ENCODE measurements around the gene KDM5A. TPM values are rescaled to one million over a fixed set of nuclear protein-coding genes. Genes with fewer than 3 reads are reported as not detected.

The KDM5A gene
- total RNA-seq, 2 donors from 2014 or later, result 52.8 to 57.7 TPM

DNA sequence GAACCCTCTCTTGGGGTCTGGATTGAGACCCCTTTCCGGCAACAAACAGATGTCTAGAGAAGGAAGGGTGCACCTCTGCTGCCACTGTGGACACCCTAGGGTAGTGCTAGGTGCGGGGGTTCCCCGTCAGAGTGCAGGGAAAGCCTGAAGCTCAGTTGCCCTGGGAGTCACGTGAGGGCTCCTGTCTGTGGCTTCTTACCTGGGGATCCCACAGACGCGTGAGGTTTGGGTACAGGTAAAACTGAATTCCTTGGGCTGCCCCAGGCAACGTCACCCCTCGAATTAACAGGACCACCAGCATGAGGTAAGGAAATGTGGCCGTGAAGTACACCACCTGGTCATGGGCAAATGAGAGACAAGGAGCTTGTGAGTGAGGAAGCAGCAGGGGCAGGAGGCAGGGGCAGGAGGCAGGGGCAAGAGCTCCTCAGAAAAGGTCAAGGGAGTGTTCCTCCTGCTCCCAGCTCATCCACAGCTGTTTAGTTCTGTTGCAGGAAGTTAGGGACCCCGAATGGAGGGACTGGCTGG, 154.2 kb downstream of the KDM5A start:
- no peak overlapping the region for H3K27ac ChIP-seq
- H3K36me3 ChIP-seq, result no peaks in the 10 kb centered on the region
- TF ChIP-seq, protein P1, sequence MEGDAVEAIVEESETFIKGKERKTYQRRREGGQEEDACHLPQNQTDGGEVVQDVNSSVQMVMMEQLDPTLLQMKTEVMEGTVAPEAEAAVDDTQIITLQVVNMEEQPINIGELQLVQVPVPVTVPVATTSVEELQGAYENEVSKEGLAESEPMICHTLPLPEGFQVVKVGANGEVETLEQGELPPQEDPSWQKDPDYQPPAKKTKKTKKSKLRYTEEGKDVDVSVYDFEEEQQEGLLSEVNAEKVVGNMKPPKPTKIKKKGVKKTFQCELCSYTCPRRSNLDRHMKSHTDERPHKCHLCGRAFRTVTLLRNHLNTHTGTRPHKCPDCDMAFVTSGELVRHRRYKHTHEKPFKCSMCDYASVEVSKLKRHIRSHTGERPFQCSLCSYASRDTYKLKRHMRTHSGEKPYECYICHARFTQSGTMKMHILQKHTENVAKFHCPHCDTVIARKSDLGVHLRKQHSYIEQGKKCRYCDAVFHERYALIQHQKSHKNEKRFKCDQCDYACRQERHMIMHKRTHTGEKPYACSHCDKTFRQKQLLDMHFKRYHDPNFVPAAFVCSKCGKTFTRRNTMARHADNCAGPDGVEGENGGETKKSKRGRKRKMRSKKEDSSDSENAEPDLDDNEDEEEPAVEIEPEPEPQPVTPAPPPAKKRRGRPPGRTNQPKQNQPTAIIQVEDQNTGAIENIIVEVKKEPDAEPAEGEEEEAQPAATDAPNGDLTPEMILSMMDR (IDR thresholded peaks at IDR 0.05), result no peak
- no peaks in the 10 kb centered on the region for H3K27me3 ChIP-seq (replicated peaks; ENCODE audit: insufficient read depth)
- peaks cover 7% of the 10 kb centered on the region for H3K9me3 ChIP-seq
- DNase-seq (ENCODE audit: low spot score) (no peak), ATAC-seq (ENCODE audit: insufficient number of reproducible peaks, low FRiP score, low read depth) (no peak)
- H3K4me3 ChIP-seq, result no peak overlapping the region
- H3K4me1 ChIP-seq (ENCODE audit: control insufficient read depth in 1 of 2, low read depth in 2 of 2), result no peaks in the 10 kb centered on the region

DNA sequence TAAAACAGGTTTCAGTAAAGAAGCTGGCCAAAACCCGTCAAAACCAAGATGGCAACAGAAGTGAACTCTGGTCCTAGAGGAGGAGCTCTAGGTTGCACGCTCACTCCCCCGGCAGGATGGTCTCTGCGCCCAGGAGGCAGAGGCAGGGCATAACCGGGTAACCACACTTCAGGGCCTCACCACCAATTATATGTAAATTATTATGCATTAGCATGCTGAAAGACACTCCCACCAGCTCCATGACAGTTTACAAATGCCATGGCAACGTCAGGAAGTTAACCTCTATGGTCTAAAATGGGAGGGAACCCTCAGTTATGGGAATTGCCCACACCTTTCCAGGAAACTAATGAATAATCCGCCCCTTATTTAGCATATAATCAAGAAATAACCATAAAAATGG, 155.1 kb downstream of the KDM5A start:
- H3K4me1 ChIP-seq (ENCODE audit: control insufficient read depth in 1 of 2, low read depth in 2 of 2), result no peaks in the 10 kb centered on the region
- H3K27me3 ChIP-seq (replicated peaks; ENCODE audit: insufficient read depth), result no peaks in the 10 kb centered on the region
- H3K4me3 ChIP-seq, result no peak overlapping the region
- no peaks in the 10 kb centered on the region for H3K36me3 ChIP-seq
- TF ChIP-seq, protein P1 (IDR thresholded peaks at IDR 0.05), result no peak
- no peak overlapping the region for H3K27ac ChIP-seq
- no peak for DNase-seq (ENCODE audit: low spot score)
- H3K9me3 ChIP-seq, result peaks cover 7% of the 10 kb centered on the region
- ATAC-seq (ENCODE audit: insufficient number of reproducible peaks, low FRiP score, low read depth), result no peak

DNA sequence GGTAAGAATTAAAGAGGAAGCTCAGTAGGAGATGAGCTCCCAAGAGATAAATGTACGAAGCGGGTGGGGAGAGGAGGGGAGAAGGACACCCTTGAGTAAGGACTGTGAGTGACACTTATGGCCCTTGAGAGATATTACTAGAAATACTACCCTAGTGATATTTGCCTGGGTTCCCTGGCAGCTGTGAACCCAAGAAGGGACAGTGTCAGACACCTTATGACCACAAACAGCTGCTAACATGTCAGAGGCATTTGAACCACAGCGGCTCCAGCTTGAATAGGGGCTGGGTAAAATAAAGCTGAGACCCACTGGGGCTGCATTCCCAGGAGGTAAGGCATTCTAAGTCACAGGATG, 155.5 kb downstream of the KDM5A start:
- Histone ChIP-seq H3K4me1 (ENCODE audit: control insufficient read depth in 1 of 2, low read depth in 2 of 2) (no peaks in the 10 kb centered on the region), H3K4me3 (no peak overlapping the region), H3K27me3 (replicated peaks; ENCODE audit: insufficient read depth) (no peaks in the 10 kb centered on the region), H3K9me3 (peaks cover 7% of the 10 kb centered on the region), H3K36me3 (no peaks in the 10 kb centered on the region), H3K27ac (no peak overlapping the region)
- DNase-seq (ENCODE audit: low spot score) (no peak), ATAC-seq (ENCODE audit: insufficient number of reproducible peaks, low FRiP score, low read depth) (no peak)
- TF ChIP-seq, protein P1 (IDR thresholded peaks at IDR 0.05), result no peak

DNA sequence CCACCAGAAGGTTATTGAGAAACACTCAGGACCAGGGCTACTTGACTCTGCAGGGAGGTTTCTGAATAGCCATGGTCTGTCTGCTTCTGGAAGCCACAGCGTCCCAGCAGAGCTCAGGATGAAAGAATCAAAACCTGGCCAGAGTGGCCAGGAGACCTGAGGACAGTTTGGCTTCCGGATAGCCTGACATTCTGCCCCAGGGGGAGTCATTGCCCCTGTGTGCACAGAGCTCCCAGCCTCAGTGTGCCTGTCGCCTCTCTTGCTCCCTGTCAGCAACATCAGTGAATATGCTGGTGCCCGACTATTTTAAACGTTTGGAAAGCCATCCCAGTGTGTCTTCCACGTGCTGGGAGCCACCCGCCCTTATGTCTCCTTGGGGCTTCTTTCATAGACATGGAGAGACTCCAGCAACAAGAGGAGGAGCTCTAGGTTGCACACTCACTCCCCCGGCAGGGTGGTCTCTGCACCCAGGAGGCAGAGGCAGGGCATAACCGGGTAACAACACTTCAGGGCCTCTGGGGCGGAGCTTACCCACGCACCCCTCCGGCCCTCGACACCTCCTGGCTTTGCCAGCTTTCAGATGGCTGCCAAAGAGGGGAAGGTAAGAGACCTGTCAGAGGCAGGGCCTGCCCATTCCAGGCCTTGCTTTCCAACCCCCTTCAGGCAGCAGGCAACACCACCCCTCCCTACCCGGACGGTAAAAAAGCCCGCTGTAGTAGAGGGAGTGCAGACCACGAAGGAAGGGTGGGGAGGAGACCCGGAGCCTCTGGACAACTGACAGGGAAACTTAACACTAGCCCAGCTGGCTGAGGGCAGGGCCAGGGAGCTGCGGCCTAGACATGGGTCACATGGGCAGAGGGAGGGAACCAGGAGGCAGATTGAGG, 156.1 kb downstream of the KDM5A start:
- Histone ChIP-seq H3K4me1 (ENCODE audit: control insufficient read depth in 1 of 2, low read depth in 2 of 2) (no peaks in the 10 kb centered on the region), H3K9me3 (peaks cover 7% of the 10 kb centered on the region), H3K4me3 (no peak overlapping the region), H3K27ac (no peak overlapping the region), H3K27me3 (replicated peaks; ENCODE audit: insufficient read depth) (no peaks in the 10 kb centered on the region), H3K36me3 (no peaks in the 10 kb centered on the region)
- TF ChIP-seq, protein P1 (IDR thresholded peaks at IDR 0.05), result no peak
- DNase-seq (ENCODE audit: low spot score), result no peak
- no peak for ATAC-seq (ENCODE audit: insufficient number of reproducible peaks, low FRiP score, low read depth)

DNA sequence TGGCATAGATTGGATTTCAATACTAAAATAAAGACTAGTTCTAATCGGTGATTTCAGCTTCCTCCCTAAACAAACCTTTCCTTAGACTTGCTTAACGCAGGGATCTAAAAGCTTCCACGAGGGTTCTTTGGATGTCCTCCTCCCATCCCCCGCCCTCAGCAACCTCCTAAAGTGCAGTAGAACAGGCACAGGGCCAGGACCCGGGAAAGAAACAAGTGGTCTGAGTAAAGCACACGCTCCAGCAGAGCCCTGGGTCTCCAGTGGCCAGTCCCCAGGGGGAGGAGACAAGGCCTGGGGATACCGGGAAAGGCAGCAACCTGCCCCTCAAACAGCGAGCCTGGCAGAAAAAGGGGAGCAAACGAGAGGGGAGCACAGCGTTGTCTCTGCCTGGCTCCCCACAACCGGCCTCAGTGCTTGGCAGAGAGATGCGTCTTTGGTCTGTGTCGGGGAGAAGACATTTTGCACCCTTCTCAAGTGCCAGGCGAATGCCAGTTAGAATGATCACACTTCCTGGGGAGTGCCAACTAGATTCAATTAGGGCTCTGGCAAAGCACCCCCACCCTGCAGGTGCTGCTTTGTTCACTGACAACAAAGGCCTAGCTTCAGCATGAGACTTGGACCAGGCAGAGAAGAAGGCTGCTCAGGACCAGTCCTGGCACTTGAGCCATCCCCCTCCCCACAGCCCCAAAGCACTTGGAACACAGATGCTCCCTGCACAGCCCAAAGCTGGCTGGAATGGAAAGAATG, 158.0 kb downstream of the KDM5A start:
- H3K27me3 ChIP-seq (replicated peaks; ENCODE audit: insufficient read depth), result no peaks in the 10 kb centered on the region
- H3K4me3 ChIP-seq, result no peak overlapping the region
- peaks cover 4% of the 10 kb centered on the region for H3K9me3 ChIP-seq

More for the DNA sequence above, 158.0 kb downstream of the KDM5A start:
- no peaks in the 10 kb centered on the region for H3K4me1 ChIP-seq (ENCODE audit: control insufficient read depth in 1 of 2, low read depth in 2 of 2)
- H3K36me3 ChIP-seq, result no peaks in the 10 kb centered on the region
- H3K27ac ChIP-seq, result no peak overlapping the region
- TF ChIP-seq, protein P1 (IDR thresholded peaks at IDR 0.05), result no peak
- DNase-seq (ENCODE audit: low spot score) (no peak), ATAC-seq (ENCODE audit: insufficient number of reproducible peaks, low FRiP score, low read depth) (no peak)
